ENCODE data around the gene ZNF555. TPM values are rescaled to one million over a fixed set of nuclear protein-coding genes. Genes with fewer than 3 reads are reported as not detected.

The ZNF555 gene
- total and polyA plus RNA-seq, 9 of the 15 experiments (the other 6 are each of a cell fraction or from before 2014, with no cell fraction given) = 2.0 to 6.7 (median 5.4) TPM

DNA sequence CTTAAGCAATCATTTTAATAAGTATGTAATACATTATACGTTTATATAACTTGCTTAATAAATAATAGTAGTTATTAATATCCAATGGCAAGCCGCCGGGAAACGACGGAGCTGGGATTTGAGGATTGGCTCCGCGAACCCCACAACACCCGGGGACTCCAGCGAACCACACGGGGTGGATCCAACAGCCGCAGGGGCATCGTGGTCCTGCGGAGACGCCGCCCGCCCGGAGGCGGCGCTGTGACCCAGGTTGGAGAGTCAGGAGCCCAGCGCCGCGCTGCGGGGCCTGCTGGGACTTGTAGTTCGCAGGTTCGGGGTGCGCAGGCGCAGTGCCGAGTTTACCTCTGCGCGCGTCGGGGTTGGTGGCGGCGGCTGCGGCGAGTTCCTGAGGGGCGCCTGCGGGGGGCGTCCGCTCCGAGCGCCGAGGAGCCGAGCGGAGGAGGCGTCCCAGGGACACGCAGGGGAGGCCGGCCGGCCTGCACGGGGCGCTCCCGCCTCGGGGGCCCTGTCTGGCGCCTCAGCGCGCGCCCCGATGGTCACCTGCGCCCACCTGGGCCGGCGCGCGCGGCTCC, 21.6 kb upstream of the ZNF555 start, which contains the start of gene ZNF554 (continued):
- TF ChIP-seq ZNF318 (IDR thresholded peaks at IDR 0.05; ENCODE audit: borderline replicate concordance in 1 of 2, low read depth in 1 of 2) (no peak), ZNF511 (CRISPR knock-in tag; IDR thresholded peaks at IDR 0.05) (0 out of 2 replicates have a peak, but pooled peaks have one; percentile 30), FOXM1 (IDR thresholded peaks at IDR 0.05; ENCODE audit: low read depth) (no peak), FOXM1 (CRISPR knock-in tag; IDR thresholded peaks at IDR 0.05; ENCODE audit: low read depth) (no peak), MCM7 (IDR thresholded peaks at IDR 0.05) (no peak), NCOA1 (IDR thresholded peaks at IDR 0.05; ENCODE audit: low read depth) (no peak), CREBBP (IDR thresholded peaks at IDR 0.05; ENCODE audit: low read depth, low read length) (no peak), TCFL5 (CRISPR knock-in tag; conservative IDR thresholded peaks at IDR 0.05) (no peak), KLF6 (CRISPR knock-in tag; IDR thresholded peaks at IDR 0.05; ENCODE audit: borderline replicate concordance) (no peak; the same call in 1 of the 2 replicates), IRF1 (CRISPR knock-in tag; IDR thresholded peaks at IDR 0.05; ENCODE audit: borderline replicate concordance) (no peak), ZNF232 (CRISPR knock-in tag; IDR thresholded peaks at IDR 0.05) (no peak), TEAD4 (IDR thresholded peaks at IDR 0.05; ENCODE audit: low read length) (no peak), TEAD4 (CRISPR knock-in tag; IDR thresholded peaks at IDR 0.05; ENCODE audit: borderline replicate concordance) (no peak), HNRNPH1 (optimal IDR thresholded peaks at IDR 0.05; ENCODE audit: low read depth, low read length) (no peak), SMAD3 (CRISPR knock-in tag; conservative IDR thresholded peaks at IDR 0.05) (peak; percentile 79; the same call in 1 of the 2 replicates), MTA3 (IDR thresholded peaks at IDR 0.05; ENCODE audit: borderline replicate concordance) (peak; percentile 84; the same call in 1 of the 2 replicates), ZNF584 (CRISPR knock-in tag; IDR thresholded peaks at IDR 0.05; ENCODE audit: low read depth) (no peak), SPI1 (IDR thresholded peaks at IDR 0.05; ENCODE audit: borderline replicate concordance, low read depth, low read length) (no peak), BACH1 (tag; IDR thresholded peaks at IDR 0.05) (no peak), CSDE1 (IDR thresholded peaks at IDR 0.05) (no peak), GATAD2A (IDR thresholded peaks at IDR 0.05) (no peak)

All from K562 (cell line).